Stimulated activated CD8-positive, alpha-beta memory T cell treated with anti-CD3 and anti-CD28 coated beads, Interleukin-4, amount 100 ng/mL, for 48 hours (primary cell): ENCODE measurements around the gene LGALS9B.
"Not testable (repeated sequence)": the region's sequence is repeated elsewhere in the genome, so short reads cannot be mapped to it uniquely, and the experiment has no call there.

Source experiments
- DNase-seq: peaks from one replicate; pipeline ENCODE4 v3.0.0-alpha.2; 2020

LGALS9B gene

GRCh38 chr17:20401306-20402022 lies 65.9 kb downstream of the LGALS9B start:
- DNase-seq: not testable (repeated sequence)

GRCh38 chr17:20400559-20401305 lies 66.6 kb downstream of the LGALS9B start:
- DNase-seq: not testable (repeated sequence)
